Esophagus (tissue), 2 donors: ENCODE results near the gene SYNJ1. TPM values are rescaled to one million over a fixed set of nuclear protein-coding genes. Genes with fewer than 3 reads are reported as not detected.
"Not testable (repeated sequence)": the region's sequence is repeated elsewhere in the genome, so short reads cannot be mapped to it uniquely, and the experiment has no call there.

ENCODE experiments used
- H3K27ac ChIP-seq, 2 donors: one replicate each; pipeline ENCODE4 v1.5.1; 2013; ENCODE audit warnings: low read depth in 2 of 2, mild to moderate bottlenecking in 2 of 2, inconsistent platforms in 1 of 2, low read length in 1 of 2, moderate library complexity in 1 of 2
- H3K27me3 ChIP-seq, 2 donors: one replicate each; pipeline ENCODE4 v1.6.1; 2013; ENCODE audit warnings: low read length in 2 of 2, control low read depth in 1 of 2, mild to moderate bottlenecking in 1 of 2; ENCODE audit not compliant: insufficient read depth in 2 of 2, control insufficient read depth in 1 of 2
- H3K36me3 ChIP-seq, 2 donors: one replicate each; pipeline ENCODE4 v1.6.1; 2013; ENCODE audit warnings: low read length in 1 of 2; ENCODE audit not compliant: control insufficient read depth in 2 of 2, insufficient read depth in 2 of 2
- H3K4me1 ChIP-seq, 2 donors: one replicate each; pipeline ENCODE4 v1.6.1; 2013; ENCODE audit warnings: low read length in 1 of 2; ENCODE audit not compliant: control insufficient read depth in 2 of 2, insufficient read depth in 2 of 2
- H3K4me3 ChIP-seq, 2 donors: one replicate each; pipeline ENCODE4 v1.5.1; 2013; ENCODE audit warnings: low read length in 2 of 2, mild to moderate bottlenecking in 2 of 2, low read depth in 1 of 2, moderate library complexity in 1 of 2
- H3K9me3 ChIP-seq, 2 donors: one replicate each; pipeline ENCODE4 v1.6.1; 2013; ENCODE audit warnings: mild to moderate bottlenecking in 2 of 2, low read depth in 1 of 2, low read length in 1 of 2, moderate library complexity in 1 of 2; ENCODE audit not compliant: control insufficient read depth in 2 of 2, insufficient read depth in 1 of 2
- WGBS, 2 donors: extraction: QIAGEN DNeasy Blood & Tissue Kit; methylation state at CpG; one replicate each; pipeline ENCODE4 v1.1.7; 2013; 5-methylcytosine and 5-hydroxymethylcytosine counted together
- polyA plus RNA-seq, 2 donors: library from polyadenylated mRNA; stranded (reverse); fragments of 200-250 nt; gene quantifications; one replicate each; pipeline ENCODE4 v1.2.3, GENCODE V29; 2013
- donor health status: healthy with polysubstance abuse.
- donor health status: Bipolar disorder and iron deficiency.

Gene SYNJ1, protein sequence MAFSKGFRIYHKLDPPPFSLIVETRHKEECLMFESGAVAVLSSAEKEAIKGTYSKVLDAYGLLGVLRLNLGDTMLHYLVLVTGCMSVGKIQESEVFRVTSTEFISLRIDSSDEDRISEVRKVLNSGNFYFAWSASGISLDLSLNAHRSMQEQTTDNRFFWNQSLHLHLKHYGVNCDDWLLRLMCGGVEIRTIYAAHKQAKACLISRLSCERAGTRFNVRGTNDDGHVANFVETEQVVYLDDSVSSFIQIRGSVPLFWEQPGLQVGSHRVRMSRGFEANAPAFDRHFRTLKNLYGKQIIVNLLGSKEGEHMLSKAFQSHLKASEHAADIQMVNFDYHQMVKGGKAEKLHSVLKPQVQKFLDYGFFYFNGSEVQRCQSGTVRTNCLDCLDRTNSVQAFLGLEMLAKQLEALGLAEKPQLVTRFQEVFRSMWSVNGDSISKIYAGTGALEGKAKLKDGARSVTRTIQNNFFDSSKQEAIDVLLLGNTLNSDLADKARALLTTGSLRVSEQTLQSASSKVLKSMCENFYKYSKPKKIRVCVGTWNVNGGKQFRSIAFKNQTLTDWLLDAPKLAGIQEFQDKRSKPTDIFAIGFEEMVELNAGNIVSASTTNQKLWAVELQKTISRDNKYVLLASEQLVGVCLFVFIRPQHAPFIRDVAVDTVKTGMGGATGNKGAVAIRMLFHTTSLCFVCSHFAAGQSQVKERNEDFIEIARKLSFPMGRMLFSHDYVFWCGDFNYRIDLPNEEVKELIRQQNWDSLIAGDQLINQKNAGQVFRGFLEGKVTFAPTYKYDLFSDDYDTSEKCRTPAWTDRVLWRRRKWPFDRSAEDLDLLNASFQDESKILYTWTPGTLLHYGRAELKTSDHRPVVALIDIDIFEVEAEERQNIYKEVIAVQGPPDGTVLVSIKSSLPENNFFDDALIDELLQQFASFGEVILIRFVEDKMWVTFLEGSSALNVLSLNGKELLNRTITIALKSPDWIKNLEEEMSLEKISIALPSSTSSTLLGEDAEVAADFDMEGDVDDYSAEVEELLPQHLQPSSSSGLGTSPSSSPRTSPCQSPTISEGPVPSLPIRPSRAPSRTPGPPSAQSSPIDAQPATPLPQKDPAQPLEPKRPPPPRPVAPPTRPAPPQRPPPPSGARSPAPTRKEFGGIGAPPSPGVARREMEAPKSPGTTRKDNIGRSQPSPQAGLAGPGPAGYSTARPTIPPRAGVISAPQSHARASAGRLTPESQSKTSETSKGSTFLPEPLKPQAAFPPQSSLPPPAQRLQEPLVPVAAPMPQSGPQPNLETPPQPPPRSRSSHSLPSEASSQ (N-terminal part only)
- polyA plus RNA-seq, result 1 to 10 TPM; 2.3 to 3.8 TPM

DNA sequence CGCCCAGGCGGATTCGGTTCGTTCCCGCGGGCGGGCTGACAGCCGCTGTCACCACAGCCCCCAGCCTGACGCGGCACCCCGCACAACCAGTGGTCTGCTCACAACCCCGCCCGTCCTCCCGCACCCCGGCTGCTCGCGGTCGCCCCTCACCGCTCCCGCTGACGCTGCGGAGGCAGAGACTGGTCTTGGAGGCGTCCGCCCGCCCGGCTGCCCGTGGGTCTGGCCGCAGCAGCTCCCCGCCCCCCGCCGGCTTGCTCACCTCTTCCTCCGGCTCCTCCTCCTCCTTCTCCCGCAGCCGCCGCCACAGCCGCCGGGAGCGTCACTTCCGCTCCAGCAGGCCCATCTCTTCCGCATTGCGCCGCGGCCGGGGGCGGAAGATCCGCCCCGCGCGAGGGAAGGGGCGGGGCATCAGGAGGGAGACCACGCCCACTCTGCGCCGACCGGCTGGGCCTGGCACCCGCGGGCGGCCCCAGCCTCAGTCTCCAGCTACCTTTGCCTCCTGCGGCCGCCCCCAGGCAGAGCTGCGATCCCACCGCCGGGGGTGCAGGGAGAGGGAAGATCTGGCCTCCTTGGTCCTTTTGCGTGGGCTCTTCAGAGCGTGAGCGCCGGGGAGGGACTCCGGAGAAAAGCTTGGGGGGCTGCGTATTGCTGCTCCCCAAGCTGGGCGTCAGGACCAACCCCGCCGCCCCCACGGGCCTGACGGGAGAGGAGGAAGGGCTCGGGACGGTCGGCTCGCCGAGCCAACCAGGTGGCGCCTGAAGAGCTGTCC lies at the start of gene SYNJ1:
SYNJ1 (minus strand) TSS at position 327 of the 769 bp plus-strand sequence. CDS start 1,118 bp downstream, outside the sequence.
- Histone ChIP-seq H3K36me3 (peaks cover 2 to 3% of the 10 kb centered on the region in 2 donors), H3K4me1 (no peaks in the 10 kb centered on the region), H3K9me3 (no peaks in the 10 kb centered on the region), H3K27ac (peak within 1 kb of the TSS; percentile 90 to 91), H3K27me3 (no peaks in the 10 kb centered on the region), H3K4me3 (peak within 1 kb of the TSS; percentile 83 to 90)
- WGBS, 2 donors, result 1% methylated on average over 55 to 79 of the region's 79 CpGs

DNA sequence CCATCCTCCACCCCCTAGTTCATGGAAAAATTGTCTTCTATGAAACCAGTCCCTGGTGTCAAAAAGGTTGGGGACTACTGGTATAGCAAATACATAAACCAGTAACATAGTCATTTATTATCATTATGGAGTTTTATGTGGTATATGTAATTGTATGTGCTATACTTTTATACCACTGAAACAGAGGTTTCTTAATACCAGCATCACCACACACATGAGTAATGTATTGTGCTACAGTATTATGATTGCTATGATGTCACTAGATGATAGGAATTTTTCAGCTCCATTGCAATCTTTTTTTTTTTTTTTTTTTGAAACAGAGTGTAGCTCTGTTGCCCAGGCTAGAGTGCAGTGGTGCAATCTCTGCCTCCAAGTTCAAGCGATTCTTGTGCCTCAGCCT lies 49.5 kb upstream of the SYNJ1 start:
- no peaks in the 10 kb centered on the region for H3K36me3 ChIP-seq
- no peaks in the 10 kb centered on the region for H3K4me1 ChIP-seq
- no peak overlapping the region for H3K4me3 ChIP-seq
- no peak overlapping the region for H3K27ac ChIP-seq
- H3K27me3 ChIP-seq, result no peaks in the 10 kb centered on the region
- no peaks in the 10 kb centered on the region for H3K9me3 ChIP-seq
- 88 to 94% methylated on average over 1 of the region's 1 CpG for WGBS, 2 donors

DNA sequence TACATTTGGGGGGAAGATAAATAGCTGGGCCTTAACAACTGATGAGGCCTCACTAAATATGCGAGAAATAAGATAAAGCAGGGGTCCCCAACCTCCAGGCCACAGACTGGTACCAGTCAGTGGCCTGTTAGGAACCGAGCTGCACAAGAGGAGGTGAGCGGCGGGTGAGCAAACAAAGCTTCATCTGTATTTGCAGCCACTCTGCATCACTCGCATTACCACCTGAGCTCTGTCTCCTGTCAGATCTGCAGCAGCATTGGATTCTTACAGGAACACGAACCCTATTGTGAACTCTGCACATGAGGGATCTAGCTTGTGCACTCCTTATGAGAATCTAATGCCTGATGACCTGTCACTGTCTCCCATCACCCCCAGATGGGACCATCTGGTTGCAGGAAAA lies 48.9 kb upstream of the SYNJ1 start:
- no peak overlapping the region for H3K4me3 ChIP-seq
- no peaks in the 10 kb centered on the region for H3K4me1 ChIP-seq
- no peaks in the 10 kb centered on the region for H3K36me3 ChIP-seq
- no peaks in the 10 kb centered on the region for H3K9me3 ChIP-seq
- H3K27me3 ChIP-seq, result no peaks in the 10 kb centered on the region
- no peak overlapping the region for H3K27ac ChIP-seq
- 87 to 91% methylated on average over 6 of the region's 6 CpGs for WGBS, 2 donors

DNA sequence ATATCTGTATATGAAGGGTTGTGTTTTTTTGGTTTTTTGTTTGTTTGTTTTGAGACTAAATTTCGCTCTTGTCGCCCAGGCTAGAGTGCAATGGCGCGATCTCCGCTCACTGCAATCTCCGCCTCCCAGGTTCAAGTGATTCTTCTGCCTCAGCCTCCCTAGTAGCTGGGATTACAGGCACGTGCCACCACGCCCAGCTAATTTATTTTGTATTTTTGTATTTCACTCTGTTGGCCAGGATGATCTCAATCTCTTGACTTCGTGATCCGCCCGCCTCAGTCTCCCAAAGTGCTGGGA lies 45.2 kb upstream of the SYNJ1 start:
- 89 to 92% methylated on average over 11 of the region's 11 CpGs for WGBS, 2 donors
- not testable (repeated sequence) for H3K4me1 ChIP-seq, H3K9me3 ChIP-seq, H3K36me3 ChIP-seq, H3K27me3 ChIP-seq, H3K27ac ChIP-seq
- peak overlapping the region in 1 of 2 donors; percentile 91 for H3K4me3 ChIP-seq

DNA sequence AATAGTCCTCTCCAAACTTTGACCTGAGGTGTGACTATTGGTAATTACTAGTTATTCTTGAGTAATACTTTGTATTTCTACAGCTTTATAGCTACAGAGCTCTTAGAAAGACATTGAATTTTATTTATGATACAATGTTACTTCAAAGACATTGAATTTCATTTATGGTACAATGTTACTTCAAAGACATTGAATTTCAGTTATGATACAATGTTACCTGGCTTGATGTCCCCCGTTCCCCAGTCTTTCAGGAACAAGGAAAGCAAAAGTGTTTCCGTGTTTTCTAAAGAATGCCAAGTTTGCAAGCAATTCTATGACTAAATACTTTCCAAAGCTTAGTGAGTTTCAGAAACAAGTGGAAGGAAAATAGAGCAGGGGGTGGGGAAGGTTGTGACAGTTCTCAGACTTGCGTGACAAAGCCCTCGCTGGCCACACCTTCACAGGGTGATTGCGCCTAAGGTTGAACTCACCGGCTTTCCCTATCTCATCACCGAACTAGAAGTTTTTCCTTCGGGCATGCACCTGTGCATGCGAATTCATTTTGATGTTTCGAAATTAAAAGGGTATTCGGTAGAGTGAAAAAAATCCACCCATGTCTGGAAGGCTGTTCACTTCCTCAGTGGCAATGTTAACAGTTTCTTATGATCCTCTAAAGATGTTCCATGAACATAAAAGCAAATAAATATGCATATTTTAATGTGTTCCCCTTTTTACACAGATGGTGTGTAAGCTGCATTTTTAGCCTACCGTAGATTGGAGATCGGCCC lies 44.7 kb upstream of the SYNJ1 start:
- Histone ChIP-seq H3K4me3 (peak overlapping the region; percentile 41 to 91), H3K36me3 (no peaks in the 10 kb centered on the region), H3K27ac (peak overlapping the region; percentile 83 to 91), H3K9me3 (no peaks in the 10 kb centered on the region), H3K4me1 (no peaks in the 10 kb centered on the region), H3K27me3 (no peaks in the 10 kb centered on the region)
- 13 to 21% methylated on average over 13 of the region's 13 CpGs for WGBS, 2 donors

DNA sequence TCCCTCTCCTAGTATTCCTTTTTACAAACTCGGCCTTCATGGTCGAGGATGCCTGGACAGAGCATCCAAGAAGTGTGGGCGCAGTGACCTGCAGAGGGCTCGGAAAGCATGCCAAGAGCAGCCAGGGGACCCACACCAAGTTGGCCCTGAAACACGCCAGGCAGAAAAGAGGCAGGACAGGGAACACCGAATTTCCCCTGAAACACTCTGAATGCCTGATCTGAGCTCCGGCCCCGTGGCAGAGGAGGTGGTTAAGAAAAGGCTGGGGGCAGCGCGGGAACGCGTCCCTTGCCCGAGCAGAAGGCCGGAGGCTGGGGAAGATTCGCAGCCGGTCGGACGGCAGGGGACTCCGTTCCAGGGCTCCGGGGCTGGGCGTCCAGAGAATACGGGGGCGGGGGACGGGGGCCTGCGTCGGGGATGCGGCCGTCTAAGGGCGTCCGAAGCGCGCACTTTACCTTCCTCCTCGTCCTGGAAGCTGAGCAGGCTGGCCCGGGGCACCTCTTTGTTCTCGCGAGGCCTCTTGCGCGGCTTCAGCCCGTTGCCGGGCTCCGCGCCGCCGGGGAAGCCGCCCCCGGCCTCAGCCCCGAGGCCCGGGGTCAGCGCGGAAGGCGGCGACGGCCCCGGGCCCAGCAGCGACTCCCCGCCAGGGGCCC lies 43.2 kb upstream of the SYNJ1 start:
- Histone ChIP-seq H3K4me1 (no peaks in the 10 kb centered on the region), H3K4me3 (peak overlapping the region; percentile 91), H3K27ac (peak overlapping the region; percentile 93 to 94), H3K36me3 (no peaks in the 10 kb centered on the region), H3K27me3 (no peaks in the 10 kb centered on the region), H3K9me3 (no peaks in the 10 kb centered on the region)
- 0 to 1% methylated on average over 47 to 56 of the region's 56 CpGs for WGBS, 2 donors

DNA sequence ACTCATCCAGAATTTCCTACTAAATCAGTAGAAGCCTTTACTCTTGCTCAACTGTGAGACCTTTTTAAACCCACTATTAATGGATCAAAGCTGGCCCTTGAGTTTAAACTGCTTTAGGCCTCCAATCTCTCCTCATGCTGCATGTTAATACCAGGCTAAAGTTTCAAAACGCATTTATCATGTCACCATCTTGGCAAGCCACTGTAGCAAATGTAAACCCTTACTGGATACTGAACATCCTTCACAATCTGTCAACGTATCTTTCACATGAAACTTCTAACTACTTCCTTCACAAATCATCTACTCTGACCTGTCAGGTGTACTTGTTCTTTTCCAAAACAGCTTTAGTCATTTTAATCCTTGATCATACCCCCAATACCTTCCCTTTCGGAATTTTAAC lies 40.7 kb upstream of the SYNJ1 start:
- H3K4me3 ChIP-seq, result no peak overlapping the region

DNA sequence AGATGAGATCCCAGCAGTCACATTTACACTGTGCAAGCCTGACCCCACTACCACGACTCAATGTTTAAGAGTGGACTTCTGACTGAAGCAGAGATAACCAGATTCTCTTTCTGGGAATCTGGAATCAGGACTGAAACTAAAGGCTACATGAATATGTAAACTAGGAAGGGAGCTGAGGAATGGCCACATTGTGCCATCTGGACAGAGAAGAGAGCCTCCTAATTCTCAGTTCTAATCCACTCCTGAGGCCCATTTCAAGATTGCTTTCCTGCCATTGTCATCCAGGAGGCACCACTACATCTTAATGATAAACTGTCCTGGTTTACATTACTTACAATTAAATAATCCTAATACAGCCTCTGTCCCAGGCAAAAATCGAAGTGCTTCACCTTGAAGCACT lies 37.2 kb upstream of the SYNJ1 start:
- no peak overlapping the region for H3K4me3 ChIP-seq
- no peaks in the 10 kb centered on the region for H3K27me3 ChIP-seq
- no peak overlapping the region for H3K27ac ChIP-seq
- WGBS, 2 donors, result 70 to 82% methylated on average over 2 of the region's 2 CpGs
- no peaks in the 10 kb centered on the region for H3K4me1 ChIP-seq
- no peaks in the 10 kb centered on the region for H3K9me3 ChIP-seq
- H3K36me3 ChIP-seq, result peaks cover 0 to 4% of the 10 kb centered on the region in 2 donors

More for the DNA sequence above, 40.7 kb upstream of the SYNJ1 start:
- Histone ChIP-seq H3K27ac (no peak overlapping the region), H3K36me3 (peaks cover 0 to under 1% of the 10 kb centered on the region in 2 donors), H3K9me3 (no peaks in the 10 kb centered on the region), H3K27me3 (no peaks in the 10 kb centered on the region), H3K4me1 (no peaks in the 10 kb centered on the region)
- 32 to 48% methylated on average over 3 of the region's 3 CpGs for WGBS, 2 donors
